CD14-positive monocyte (primary cell): ENCODE data around the gene SETBP1. TPM values are rescaled to one million over a fixed set of nuclear protein-coding genes. Genes with fewer than 3 reads are reported as not detected.
A peak's percentile ranks its signal among the peaks of the same experiment; 100 is the strongest.

ENCODE experiments used
- DNase-seq, 3 donors: peaks; one replicate each; pipeline ENCODE4 v3.0.0-alpha.2; 2011 to 2022
- H2AFZ ChIP-seq: 2 replicates; pipeline ENCODE4 v1.6.0; 2012; ENCODE audit warnings: mild to moderate bottlenecking, low read depth, low read length, inconsistent platforms; ENCODE audit not compliant: insufficient read depth, poor library complexity, severe bottlenecking
- H3K27ac ChIP-seq, 2 donors: 1 replicate in 1 of 2; 2 replicates in 1 of 2; pipeline ENCODE4 v1.5.1; 2012 to 2013; ENCODE audit warnings: low read length in 2 of 2, control low read depth in 1 of 2, inconsistent platforms in 1 of 2, low read depth in 1 of 2, mild to moderate bottlenecking in 1 of 2
- H3K27me3 ChIP-seq, 2 donors: one replicate each; pipeline versions ENCODE4 v1.6.0 to v1.6.1; 2011 to 2013; ENCODE audit warnings: low read length in 2 of 2; ENCODE audit not compliant: control insufficient read depth in 2 of 2, insufficient read depth in 2 of 2
- H3K36me3 ChIP-seq, 2 donors: replicated peaks in 1 of 2; 1 replicate in 1 of 2; 2 replicates in 1 of 2; pipeline versions ENCODE4 v1.5.1 to v1.6.1; 2012 to 2013; ENCODE audit warnings: low read length in 2 of 2, control low read depth in 1 of 2, inconsistent platforms in 1 of 2, mild to moderate bottlenecking in 1 of 2; ENCODE audit not compliant: insufficient read depth in 2 of 2, control insufficient read depth in 1 of 2
- H3K4me1 ChIP-seq, 2 donors: 1 replicate in 1 of 2; 2 replicates in 1 of 2; pipeline versions ENCODE4 v1.5.1 to v1.6.1; 2012 to 2013; ENCODE audit warnings: low read length in 2 of 2, control low read depth in 1 of 2, inconsistent platforms in 1 of 2, mild to moderate bottlenecking in 1 of 2, moderate library complexity in 1 of 2; ENCODE audit not compliant: insufficient read depth in 2 of 2, control insufficient read depth in 1 of 2
- H3K4me2 ChIP-seq: replicated peaks from 2 replicates; pipeline ENCODE3; 2012; ENCODE audit warnings: low read length, moderate library complexity, mild to moderate bottlenecking; ENCODE audit not compliant: poor library complexity, severe bottlenecking; ENCODE audit errors: extremely low read depth
- H3K4me3 ChIP-seq, 3 experiments: fragments of 200-600 bp in 1 of 3; sonication (generic) in 1 of 3; replicated peaks in 1 of 3; 1 replicate in 2 of 3; 2 replicates in 1 of 3; pipeline ENCODE4 v1.5.1; 2011 to 2013; ENCODE audit warnings: low read length in 3 of 3, mild to moderate bottlenecking in 3 of 3, control low read depth in 2 of 3, low read depth in 2 of 3, inconsistent platforms in 1 of 3, moderate library complexity in 1 of 3
- H3K79me2 ChIP-seq: 2 replicates; pipeline ENCODE4 v1.6.0; 2012; ENCODE audit warnings: mild to moderate bottlenecking, control low read depth, inconsistent platforms, low read length, moderate library complexity; ENCODE audit not compliant: insufficient read depth
- H3K9ac ChIP-seq: 2 replicates; pipeline ENCODE4 v1.6.0; 2017; ENCODE audit warnings: low read length, mild to moderate bottlenecking; ENCODE audit not compliant: insufficient read depth, poor library complexity, severe bottlenecking
- H3K9me3 ChIP-seq, 2 donors: replicated peaks in 1 of 2; 1 replicate in 1 of 2; 2 replicates in 1 of 2; pipeline versions ENCODE4 v1.5.1 to v1.6.1; 2012 to 2013; ENCODE audit warnings: low read length in 2 of 2, control low read depth in 1 of 2; ENCODE audit not compliant: control insufficient read depth in 1 of 2, insufficient read depth in 1 of 2
- H4K20me1 ChIP-seq: 2 replicates; pipeline ENCODE4 v1.6.0; 2012; ENCODE audit warnings: mild to moderate bottlenecking, low read length, control low read depth, moderate library complexity; ENCODE audit not compliant: insufficient read depth
- H3K27ac Mint-ChIP-seq, 7 donors: one replicate each; pipeline ENCODE4 v1.8.0; 2020; ENCODE audit warnings: mild to moderate bottlenecking in 7 of 7, mixed read lengths in 7 of 7, moderate library complexity in 6 of 7, inconsistent platforms in 2 of 7
- H3K27me3 Mint-ChIP-seq, 3 donors: one replicate each; pipeline ENCODE4 v1.8.0; 2021 to 2022; ENCODE audit warnings: low read depth in 3 of 3, mild to moderate bottlenecking in 3 of 3, mixed read lengths in 3 of 3, moderate library complexity in 3 of 3, inconsistent platforms in 1 of 3
- H3K36me3 Mint-ChIP-seq, 2 donors: one replicate each; pipeline ENCODE4 v1.8.0; 2020; ENCODE audit warnings: mixed read lengths in 2 of 2, inconsistent platforms in 1 of 2, mild to moderate bottlenecking in 1 of 2
- H3K4me1 Mint-ChIP-seq: one replicate; pipeline ENCODE4 v1.8.0; 2020; ENCODE audit warnings: mild to moderate bottlenecking, mixed read lengths
- H3K4me3 Mint-ChIP-seq, 2 donors: one replicate each; pipeline ENCODE4 v1.8.0; 2020; ENCODE audit warnings: mild to moderate bottlenecking in 2 of 2, mixed read lengths in 2 of 2, moderate library complexity in 1 of 2
- H3K9me3 Mint-ChIP-seq, 7 donors: one replicate each; pipeline ENCODE4 v1.8.0; 2020 to 2022; ENCODE audit warnings: mixed read lengths in 7 of 7, mild to moderate bottlenecking in 6 of 7, moderate library complexity in 6 of 7, inconsistent platforms in 2 of 7
- WGBS: methylation state at CpG from one replicate; pipeline ENCODE4 v1.1.5; 2013; ENCODE audit warnings: missing lambda C conversion rate; ENCODE audit not compliant: insufficient coverage; 5-methylcytosine and 5-hydroxymethylcytosine counted together
- intact Hi-C, 2 donors: fragments of 100-400 bp; cut with micrococcal nuclease; formaldehyde crosslinking; loops; one replicate each; pipeline versions ENCODE4 v1.15.0 to v1.15.1; 2023
- polyA plus RNA-seq, 3 donors: library from polyadenylated mRNA; depleted of rRNA in 1 of 3; unstranded in 2 of 3; stranded (reverse) in 1 of 3; fragments of 300-500 nt in 2 of 3; fragments of >200 nt in 1 of 3; fragmentation: Illumina TruSeq in 2 of 3; gene quantifications; 1 replicate in 2 of 3; 2 replicates in 1 of 3; pipeline ENCODE4 v1.2.3, GENCODE V29; 2012 to 2021
- TF ChIP-seq, protein P1 (sequence below): fragments of 200-600 bp; IDR thresholded peaks from one replicate; pipeline ENCODE4 v1.8.0; 2022; ENCODE audit warnings: antibody characterized with exemption, mild to moderate bottlenecking

SETBP1 gene
- polyA plus RNA-seq, 3 donors, result 0.01 to 1.2 TPM; not detected in 1

DNA sequence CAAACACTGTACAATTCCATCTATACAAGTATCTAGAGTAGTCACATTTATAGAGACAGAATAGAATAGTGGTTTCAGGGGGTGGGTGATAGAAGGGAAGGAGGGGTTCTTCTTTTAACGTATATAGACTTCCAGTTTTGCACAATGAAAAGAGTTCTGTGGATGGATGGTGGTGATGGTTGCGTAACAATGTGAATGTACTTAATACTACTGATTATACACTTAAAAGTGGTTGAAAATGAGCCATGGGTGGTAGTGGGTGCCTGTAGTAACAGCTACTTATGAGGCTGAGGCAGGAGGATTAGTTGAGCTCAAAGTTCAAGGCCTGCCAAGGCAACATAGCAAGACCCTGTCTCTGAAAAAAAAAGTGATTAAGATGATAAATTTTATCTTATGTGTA, 85.8 kb downstream of the SETBP1 start:
- no peak overlapping the region for H3K4me3 ChIP-seq
- peak overlapping the region in 2 of 7 donors; percentile 23 to 33 for H3K27ac Mint-ChIP-seq
- peaks cover 0 to 19% of the 10 kb centered on the region in 2 donors for H3K27me3 ChIP-seq
- no peaks in the 10 kb centered on the region for H3K36me3 ChIP-seq
- peaks cover 10 to 28% (median 12%) of the 10 kb centered on the region in 3 donors for H3K27me3 Mint-ChIP-seq
- intact Hi-C loops, result no loop called here
- no peaks in the 10 kb centered on the region for H4K20me1 ChIP-seq
- H3K4me3 Mint-ChIP-seq, result no peak overlapping the region
- peaks cover 5 to 9% of the 10 kb centered on the region in 2 donors for H3K36me3 Mint-ChIP-seq
- TF ChIP-seq, protein P1, sequence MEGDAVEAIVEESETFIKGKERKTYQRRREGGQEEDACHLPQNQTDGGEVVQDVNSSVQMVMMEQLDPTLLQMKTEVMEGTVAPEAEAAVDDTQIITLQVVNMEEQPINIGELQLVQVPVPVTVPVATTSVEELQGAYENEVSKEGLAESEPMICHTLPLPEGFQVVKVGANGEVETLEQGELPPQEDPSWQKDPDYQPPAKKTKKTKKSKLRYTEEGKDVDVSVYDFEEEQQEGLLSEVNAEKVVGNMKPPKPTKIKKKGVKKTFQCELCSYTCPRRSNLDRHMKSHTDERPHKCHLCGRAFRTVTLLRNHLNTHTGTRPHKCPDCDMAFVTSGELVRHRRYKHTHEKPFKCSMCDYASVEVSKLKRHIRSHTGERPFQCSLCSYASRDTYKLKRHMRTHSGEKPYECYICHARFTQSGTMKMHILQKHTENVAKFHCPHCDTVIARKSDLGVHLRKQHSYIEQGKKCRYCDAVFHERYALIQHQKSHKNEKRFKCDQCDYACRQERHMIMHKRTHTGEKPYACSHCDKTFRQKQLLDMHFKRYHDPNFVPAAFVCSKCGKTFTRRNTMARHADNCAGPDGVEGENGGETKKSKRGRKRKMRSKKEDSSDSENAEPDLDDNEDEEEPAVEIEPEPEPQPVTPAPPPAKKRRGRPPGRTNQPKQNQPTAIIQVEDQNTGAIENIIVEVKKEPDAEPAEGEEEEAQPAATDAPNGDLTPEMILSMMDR, result no peak
- no peaks in the 10 kb centered on the region for H3K79me2 ChIP-seq
- H2AFZ ChIP-seq, result no peak overlapping the region
- H3K9ac ChIP-seq, result no peak overlapping the region
- H3K4me1 ChIP-seq, result peaks cover 13 to 17% of the 10 kb centered on the region in 2 donors
- no peak overlapping the region for H3K27ac ChIP-seq
- peaks cover 21% of the 10 kb centered on the region for H3K4me1 Mint-ChIP-seq
- no peaks in the 10 kb centered on the region for H3K9me3 ChIP-seq
- no CpG with 5 or more reads among the region's 2 CpGs for WGBS
- no peak overlapping the region for H3K4me2 ChIP-seq
- DNase-seq, result peak; percentile 12 to 53 (median 41)
- peaks cover 0 to 1% (median 0%) of the 10 kb centered on the region in 7 donors for H3K9me3 Mint-ChIP-seq

DNA sequence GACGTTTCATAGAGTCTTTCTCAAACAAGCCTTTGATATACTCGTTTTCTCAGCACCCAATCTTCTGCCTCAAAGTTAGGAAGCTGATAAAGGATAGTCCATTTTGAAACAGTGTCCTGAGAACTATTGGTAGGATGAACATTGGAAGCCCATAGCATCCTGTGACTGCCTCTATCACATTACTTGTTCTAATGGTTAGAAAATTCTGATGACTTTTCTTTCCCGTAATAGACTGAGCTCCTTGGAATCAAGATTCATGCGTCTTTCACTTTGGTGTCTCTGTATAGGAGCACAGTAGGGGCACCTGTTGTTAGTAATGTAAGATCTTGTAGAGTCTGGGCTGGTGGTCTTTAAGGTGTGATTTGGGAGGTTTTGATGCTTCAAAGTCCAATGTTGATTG, 87.1 kb downstream of the SETBP1 start:
- Histone ChIP-seq H3K4me1 (peaks cover 22 to 27% of the 10 kb centered on the region in 2 donors), H3K9ac (no peak overlapping the region), H2AFZ (no peak overlapping the region), H3K36me3 (no peaks in the 10 kb centered on the region), H3K9me3 (no peaks in the 10 kb centered on the region), H3K79me2 (no peaks in the 10 kb centered on the region), H3K27me3 (peaks cover 0 to 19% of the 10 kb centered on the region in 2 donors), H3K4me3 (no peak overlapping the region), H4K20me1 (no peaks in the 10 kb centered on the region), H3K27ac (no peak overlapping the region), H3K4me2 (no peak overlapping the region)
- intact Hi-C loops, result no loop called here
- TF ChIP-seq, protein P1, result no peak
- H3K27ac Mint-ChIP-seq, result no peak overlapping the region
- peak overlapping the region in 1 of 2 donors; percentile 7 for H3K4me3 Mint-ChIP-seq
- no peak for DNase-seq
- WGBS, result 90% methylated on average over 2 of the region's 4 CpGs
- peaks cover 0 to 9% of the 10 kb centered on the region in 2 donors for H3K36me3 Mint-ChIP-seq
- peaks cover 28% of the 10 kb centered on the region for H3K4me1 Mint-ChIP-seq
- H3K9me3 Mint-ChIP-seq, result peaks cover 0 to 1% (median 0%) of the 10 kb centered on the region in 7 donors
- H3K27me3 Mint-ChIP-seq, result peaks cover 12 to 26% (median 21%) of the 10 kb centered on the region in 3 donors
